ENCODE measurements around the gene FXYD5.
"Not testable (repeated sequence)": the region's sequence is repeated elsewhere in the genome, so short reads cannot be mapped to it uniquely, and the experiment has no call there.

The FXYD5 gene

GRCh38 chr19:35119578-35120155 lies 34.9 kb upstream of the FXYD5 start:
- DNase-seq (ENCODE audit: low read depth): no peak

DNA sequence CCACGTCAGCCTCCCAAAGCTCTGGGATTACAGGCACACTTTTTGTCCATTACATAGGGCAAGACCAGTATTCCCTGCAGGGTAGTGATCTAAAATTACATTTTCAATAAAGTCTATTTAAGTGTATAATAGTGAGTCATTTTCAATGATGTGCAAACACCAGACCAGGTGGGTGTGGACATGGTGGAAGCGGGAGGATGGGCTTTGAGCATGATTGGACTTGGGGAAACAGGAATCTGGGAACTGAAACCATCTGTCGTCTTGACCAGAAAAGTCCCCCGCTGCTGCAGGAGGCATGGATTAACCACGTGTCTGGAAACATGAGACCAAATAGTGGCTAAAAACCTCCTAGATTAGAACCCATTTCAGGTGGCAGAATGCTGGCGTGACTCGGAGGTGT lies 34.0 kb upstream of the FXYD5 start:
- DNase-seq (ENCODE audit: low read depth): no peak

GRCh38 chr19:35120898-35121297 lies 33.6 kb upstream of the FXYD5 start:
- DNase-seq (ENCODE audit: low read depth): no peak

DNA sequence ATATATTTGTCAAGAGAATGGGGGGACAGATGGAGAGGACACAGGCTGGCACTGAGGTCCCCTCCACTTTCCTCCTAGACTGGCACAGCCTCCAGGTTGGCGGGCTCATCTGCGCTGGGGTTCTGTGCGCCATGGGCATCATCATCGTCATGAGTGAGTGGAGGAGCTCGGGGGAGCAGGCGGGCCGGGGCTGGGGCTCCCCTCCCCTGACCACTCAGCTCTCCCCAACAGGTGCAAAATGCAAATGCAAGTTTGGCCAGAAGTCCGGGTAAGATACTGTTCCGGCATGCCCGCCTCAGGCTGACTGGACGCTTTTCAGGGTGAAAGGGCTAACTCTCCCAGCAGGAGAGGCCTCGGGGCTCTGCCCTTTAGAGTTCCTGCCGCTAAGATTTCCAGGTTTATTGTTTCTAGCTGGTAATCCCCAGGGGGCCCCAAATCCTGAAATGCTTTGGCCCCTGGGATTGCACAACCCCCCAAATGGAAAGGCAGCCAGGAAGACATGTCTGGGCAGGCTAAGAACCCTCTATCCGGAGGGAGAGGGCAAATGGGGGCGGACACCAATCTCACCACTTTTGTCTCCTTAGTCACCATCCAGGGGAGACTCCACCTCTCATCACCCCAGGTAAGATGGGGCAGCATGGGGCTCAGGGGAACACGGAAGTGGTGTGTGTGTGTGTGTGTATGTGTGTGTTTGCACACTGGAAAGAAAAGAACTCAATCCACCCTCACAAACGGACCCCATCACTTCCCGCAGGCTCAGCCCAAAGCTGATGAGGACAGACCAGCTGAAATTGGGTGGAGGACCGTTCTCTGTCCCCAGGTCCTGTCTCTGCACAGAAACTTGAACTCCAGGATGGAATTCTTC lies 31.6 kb upstream of the FXYD5 start:
- no peak for DNase-seq (ENCODE audit: low read depth)

- no peak for DNase-seq (ENCODE audit: low read depth)
Observed at GRCh38 chr19:35123573-35123972, 31.0 kb upstream of the FXYD5 start.

- peak; percentile 77 for DNase-seq (ENCODE audit: low read depth)
Observed at GRCh38 chr19:35124098-35125060, 30.2 kb upstream of the FXYD5 start.

DNA sequence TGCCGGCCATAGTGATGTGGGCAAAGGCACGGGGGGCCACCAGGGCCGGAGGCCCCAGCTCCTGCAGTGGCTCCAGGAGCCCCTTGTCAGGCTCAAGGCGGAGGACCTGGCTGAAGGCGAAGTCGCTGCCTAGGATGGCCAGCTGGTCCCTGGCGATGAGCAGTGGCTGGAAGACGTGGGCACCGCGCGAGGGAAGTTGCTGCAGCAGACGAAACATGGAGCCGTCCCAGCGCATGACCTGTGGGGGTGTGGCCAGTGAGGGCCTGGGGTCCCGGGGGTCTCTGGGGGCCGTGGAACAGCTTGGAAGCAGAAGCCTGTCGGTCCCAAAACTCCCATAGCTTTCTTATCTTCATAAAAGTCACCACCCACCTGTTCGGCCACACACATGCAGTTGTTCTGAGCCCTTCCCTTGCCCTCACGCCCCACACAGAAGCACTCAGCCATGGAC lies 29.2 kb upstream of the FXYD5 start:
- DNase-seq (ENCODE audit: low read depth): no peak

DNA sequence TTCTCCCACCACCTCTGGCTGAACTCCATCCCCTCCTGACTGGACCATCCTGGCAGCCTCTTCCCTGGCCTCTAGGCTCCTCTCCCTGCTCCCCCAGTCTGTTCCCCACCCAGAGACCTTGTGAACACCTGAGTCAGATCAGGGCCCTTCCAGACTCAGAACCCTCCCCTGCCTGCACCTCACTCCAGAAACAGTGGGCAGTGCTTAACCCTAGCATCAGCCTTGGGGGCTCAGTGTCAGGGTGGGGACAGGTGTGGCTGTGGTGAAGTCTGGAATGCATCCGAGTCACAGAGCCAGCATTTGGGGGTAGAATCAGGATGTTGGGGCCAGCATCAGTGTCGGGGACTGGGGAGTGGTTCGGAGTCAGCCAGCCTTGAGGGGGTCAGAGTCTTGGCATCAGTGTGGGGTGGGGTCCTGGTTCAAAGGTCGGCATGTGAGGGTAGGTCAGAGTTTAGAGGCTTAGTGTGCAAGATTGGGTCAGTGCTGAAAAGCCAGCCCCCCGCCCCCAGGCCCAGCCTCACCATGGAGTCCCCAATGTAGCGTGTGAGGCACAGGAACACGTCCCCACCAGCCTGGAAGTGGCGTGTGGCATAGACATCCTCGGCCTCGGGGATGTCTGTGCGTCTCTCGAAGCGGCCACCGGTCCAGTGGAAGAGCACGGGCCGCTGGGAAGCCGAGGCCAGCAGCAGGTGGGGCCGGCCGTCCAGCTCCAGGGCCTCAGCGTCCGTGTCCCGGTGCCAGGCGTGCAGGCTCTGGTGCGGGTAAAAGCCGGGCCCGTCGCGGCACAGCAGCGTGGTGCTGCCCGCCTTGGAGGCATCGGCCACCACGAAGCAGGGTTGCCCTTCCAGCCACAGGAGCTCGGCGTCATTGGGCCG lies 28.5 kb upstream of the FXYD5 start:
- no peak for DNase-seq (ENCODE audit: low read depth)

DNA sequence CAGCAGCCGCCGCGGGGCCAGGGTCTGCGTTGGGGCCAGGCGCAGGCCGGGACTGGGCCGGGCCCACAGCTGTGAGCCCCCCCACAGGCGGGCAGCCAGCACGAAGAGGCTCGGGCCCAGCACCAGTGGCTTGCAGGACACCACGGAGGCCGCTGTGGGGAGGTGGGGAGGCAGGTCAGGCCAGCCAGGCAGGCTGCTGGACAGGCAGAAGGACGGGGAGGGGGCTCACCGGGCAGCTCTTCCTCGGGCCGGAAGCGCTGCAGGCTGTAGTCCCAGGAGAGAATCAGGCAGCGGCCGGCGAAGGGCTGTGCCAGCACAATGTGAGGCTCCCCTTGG lies 27.9 kb upstream of the FXYD5 start:
- no peak for DNase-seq (ENCODE audit: low read depth)

DNA sequence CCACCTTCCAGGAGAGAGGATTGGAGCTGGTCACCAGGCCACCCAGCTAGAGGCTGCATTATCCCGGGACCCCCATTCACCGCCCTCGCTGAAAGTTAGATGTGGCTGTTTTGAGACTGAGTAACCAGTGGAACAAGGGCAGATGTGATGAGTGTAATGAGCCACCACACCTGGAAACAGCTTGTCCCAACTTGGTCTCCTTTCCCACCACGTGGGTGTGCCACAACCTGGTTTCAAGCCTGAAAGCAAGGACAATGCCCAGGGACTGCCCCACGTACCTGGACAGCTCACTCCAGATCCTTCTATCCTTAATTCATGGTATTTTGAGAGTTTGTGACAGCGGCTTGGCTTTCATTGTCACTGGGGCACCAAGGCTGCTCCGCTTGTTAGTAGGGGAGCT lies 26.7 kb upstream of the FXYD5 start:
- DNase-seq (ENCODE audit: low read depth): no peak

DNA sequence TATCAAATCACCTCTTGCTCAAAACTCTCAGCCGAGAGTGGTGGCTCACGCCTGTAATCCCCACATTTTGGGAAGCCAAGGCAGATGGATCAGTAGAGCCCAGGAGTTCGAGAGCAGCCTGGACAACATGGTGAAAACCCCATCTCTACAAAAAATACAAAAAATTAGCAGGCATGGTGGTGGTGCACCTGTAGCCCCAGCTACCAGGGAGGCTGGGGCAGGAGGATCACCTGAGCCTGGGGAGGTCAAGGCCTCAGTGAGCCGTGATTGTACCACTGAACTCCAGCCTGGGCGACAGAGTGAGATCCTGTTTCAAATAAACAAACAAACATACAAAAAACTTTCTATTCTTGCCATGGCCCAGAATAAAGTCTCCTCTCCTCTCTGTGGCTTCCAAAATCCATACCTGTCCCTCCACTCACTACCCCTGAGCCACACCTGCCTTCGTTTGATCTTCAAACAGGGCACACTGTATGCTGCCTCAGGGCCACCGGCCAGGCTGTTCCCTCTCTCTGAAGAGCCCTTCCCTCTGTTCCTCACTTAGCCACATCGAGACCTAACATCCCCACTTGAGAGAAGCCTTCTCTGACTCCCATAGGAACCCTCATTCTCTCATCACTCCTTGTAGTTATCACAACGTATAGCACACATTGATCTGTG lies 26.0 kb upstream of the FXYD5 start:
- DNase-seq (ENCODE audit: low read depth): no peak

GRCh38 chr19:35129724-35130274 lies 24.7 kb upstream of the FXYD5 start:
- not testable (repeated sequence) for DNase-seq (ENCODE audit: low read depth)

DNA sequence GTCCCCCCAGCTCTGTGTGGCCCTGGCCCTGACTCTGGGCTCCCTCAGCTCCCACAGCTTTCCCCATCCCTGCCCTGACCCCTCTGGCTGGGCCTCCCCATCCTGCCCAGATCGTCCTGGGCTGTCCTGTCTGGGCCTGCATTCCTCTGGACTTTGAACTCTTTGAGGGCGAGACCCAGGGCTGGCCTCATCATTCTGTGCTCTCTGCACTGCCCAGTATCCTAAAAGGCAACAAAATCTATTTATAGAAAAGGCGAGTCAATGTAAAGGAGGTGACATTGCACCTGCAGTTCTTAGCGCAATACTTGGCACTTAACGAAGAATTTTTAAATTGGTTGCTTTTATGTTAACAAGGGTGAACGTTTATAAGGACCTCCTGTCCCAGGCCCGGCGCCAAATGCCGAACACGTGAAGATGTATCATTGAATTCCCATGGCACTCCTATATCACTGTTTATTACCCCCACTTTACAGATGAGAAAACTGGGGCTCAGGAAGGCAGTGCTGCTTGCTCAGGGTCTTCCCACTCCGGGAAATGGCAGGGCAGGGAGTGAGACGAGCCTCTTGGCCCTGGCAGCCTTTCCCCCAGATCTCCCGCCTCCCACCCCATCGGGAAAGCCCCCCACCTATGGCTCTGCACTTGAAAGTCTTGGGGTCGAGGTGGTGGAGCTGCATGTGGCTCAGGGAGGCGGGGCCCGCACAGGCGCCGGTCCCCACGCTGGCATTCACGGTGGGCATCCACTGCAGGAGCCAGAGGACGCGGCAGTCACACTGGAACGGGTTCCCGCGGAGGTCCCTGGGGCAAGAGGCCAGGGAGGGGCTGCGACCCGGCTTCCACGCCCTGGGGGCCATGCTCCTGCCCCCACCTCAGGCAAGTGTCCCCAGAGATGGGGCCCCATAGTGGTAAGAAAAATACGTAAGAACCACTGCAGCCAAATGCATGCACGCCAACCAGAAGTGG lies 23.5 kb upstream of the FXYD5 start:
- no peak for DNase-seq (ENCODE audit: low read depth)

DNA sequence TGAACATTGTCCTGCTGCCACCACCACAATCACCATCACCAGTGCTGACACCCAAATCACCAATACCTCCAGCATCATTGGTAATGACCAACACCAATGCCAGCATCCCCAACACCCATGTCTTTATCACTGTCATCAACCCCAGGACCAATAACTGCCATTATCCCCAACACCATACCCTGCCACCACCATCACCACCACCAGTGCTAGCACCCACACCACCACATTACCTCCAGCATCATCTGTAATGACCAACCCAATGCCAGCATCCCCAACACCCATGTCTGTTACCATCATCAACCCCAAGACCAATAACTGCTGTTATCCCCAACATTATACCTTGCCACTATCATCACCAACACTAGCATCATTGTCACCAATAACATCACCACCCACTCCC lies 22.3 kb upstream of the FXYD5 start:
- no peak for DNase-seq (ENCODE audit: low read depth)

DNA sequence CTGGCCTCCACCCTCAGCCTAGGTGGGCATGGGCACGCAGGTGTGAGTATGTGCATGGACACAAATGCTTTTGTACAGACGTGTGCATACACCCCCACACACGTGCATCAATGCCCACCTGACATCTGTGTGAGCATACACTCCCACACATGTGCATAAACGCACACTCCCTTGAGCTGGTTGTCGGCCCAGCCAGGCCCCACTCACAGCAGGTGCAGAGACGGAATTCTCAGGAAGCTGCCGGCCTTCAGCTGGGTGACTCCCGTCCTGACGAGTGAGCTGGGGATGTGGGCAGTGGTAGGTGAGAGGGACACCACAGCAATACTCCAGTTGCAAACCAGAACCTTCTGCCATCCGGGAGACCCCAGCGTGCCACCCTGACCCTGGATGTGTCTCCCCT lies 20.7 kb upstream of the FXYD5 start:
- DNase-seq (ENCODE audit: low read depth): no peak

GRCh38 chr19:35134601-35135242 lies 19.8 kb upstream of the FXYD5 start, which contains the start of gene LGI4:
Gene LGI4, minus strand, starts transcription at chr19:35135059. Its CDS starts 379 bp downstream, at chr19:35134680.
- DNase-seq (ENCODE audit: low read depth): no peak

DNA sequence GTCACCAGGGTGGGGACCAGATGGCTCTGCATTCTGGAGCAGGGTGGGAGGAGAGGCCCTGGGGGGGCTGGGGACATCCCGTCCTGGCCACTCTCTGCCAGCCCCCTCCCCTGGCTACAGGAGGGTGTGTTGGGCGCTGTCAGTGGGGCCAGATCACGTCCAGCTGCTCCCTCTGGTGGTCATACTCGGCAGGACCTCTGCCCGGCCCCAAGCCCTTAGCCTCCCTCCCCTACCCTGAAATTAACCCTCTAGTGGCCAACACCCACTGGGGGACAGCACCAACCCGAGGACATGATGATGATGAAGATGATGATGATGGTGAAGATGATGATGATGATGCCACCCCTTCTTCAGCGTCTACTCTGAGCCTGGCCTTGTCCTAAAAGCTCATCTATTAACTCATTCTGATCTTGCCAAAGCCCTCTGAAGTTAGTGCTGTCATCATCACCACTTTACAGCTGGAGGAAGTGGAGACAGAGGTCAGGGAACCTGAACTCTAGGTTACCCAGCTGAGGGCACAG lies 19.1 kb upstream of the FXYD5 start:
- DNase-seq (ENCODE audit: low read depth): peak; percentile 32

- no peak for DNase-seq (ENCODE audit: low read depth)
Observed at GRCh38 chr19:35136231-35136630, 18.3 kb upstream of the FXYD5 start.
